LNCaP clone FGC (cell line): ENCODE measurements around the gene FOS.
"Not testable (repeated sequence)": the region's sequence is repeated elsewhere in the genome, so short reads cannot be mapped to it uniquely, and the experiment has no call there.

Experiments
- DNase-seq: peaks from one replicate; pipeline ENCODE4 v3.0.0-alpha.2; 2011; ENCODE audit warnings: low read depth
- H3K4me3 ChIP-seq: 2 replicates; pipeline ENCODE4 v1.5.1; 2011; ENCODE audit warnings: mild to moderate bottlenecking, low read depth, low read length, control low read depth
- CTCF ChIP-seq: IDR thresholded peaks from 2 replicates; pipeline ENCODE4 v1.5.1; 2012; ENCODE audit warnings: mild to moderate bottlenecking; ENCODE audit not compliant: control insufficient read depth, insufficient read depth; ENCODE audit errors: extremely low read depth

FOS gene

GRCh38 chr14:75301666-75302325, 23.2 kb downstream of the FOS start:
- TF ChIP-seq CTCF = no peak
- no peak overlapping the region for H3K4me3 ChIP-seq
- DNase-seq = no peak

GRCh38 chr14:75303381-75303789, 24.8 kb downstream of the FOS start:
- no peak overlapping the region for H3K4me3 ChIP-seq
- peak; percentile 86 for TF ChIP-seq CTCF
- DNase-seq = no peak

- not testable (repeated sequence) for H3K4me3 ChIP-seq, DNase-seq
Measured at GRCh38 chr14:75306410-75306809, 27.8 kb downstream of the FOS start.

GRCh38 chr14:75306927-75307699, 28.5 kb downstream of the FOS start:
- peak; percentile 85 for TF ChIP-seq CTCF
- no peak overlapping the region for H3K4me3 ChIP-seq
- no peak for DNase-seq

GRCh38 chr14:75307700-75308379, 29.2 kb downstream of the FOS start:
- H3K4me3 ChIP-seq = no peak overlapping the region
- no peak for DNase-seq
- TF ChIP-seq CTCF = peak; percentile 92

GRCh38 chr14:75308991-75309390, 30.4 kb downstream of the FOS start:
- not testable (repeated sequence) for DNase-seq, H3K4me3 ChIP-seq

GRCh38 chr14:75309561-75309960, 30.9 kb downstream of the FOS start:
- H3K4me3 ChIP-seq, DNase-seq: not testable (repeated sequence)

GRCh38 chr14:75310295-75311111, 31.9 kb downstream of the FOS start:
- no peak overlapping the region for H3K4me3 ChIP-seq
- no peak for TF ChIP-seq CTCF
- DNase-seq = no peak
